ENCODE data around the gene PPP1R12B.

DNA sequence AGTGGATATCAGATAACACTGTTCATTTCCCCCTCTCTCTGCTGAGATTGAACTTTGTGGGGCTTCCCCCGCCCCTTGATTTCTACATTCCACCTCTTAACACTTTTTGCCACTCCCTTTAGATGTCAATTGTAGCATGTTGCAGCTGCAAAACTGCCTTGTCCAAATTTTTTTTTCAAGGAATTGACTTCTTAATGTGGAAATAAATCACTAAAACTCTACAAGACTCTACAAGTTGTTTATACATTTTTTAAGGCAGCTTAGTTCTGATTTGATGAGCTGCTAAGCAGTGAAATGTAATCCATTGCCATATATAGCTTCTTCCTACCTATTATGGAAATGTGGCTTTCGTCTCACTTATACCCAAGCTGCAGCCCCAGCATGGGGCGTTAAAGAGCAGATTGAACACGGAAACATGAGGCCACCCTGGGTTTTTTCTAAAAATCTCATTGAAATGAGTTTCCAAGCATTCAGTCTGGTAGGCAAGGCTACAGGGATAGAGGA lies 229.6 kb downstream of the PPP1R12B start:
- TF ChIP-seq, protein P1, sequence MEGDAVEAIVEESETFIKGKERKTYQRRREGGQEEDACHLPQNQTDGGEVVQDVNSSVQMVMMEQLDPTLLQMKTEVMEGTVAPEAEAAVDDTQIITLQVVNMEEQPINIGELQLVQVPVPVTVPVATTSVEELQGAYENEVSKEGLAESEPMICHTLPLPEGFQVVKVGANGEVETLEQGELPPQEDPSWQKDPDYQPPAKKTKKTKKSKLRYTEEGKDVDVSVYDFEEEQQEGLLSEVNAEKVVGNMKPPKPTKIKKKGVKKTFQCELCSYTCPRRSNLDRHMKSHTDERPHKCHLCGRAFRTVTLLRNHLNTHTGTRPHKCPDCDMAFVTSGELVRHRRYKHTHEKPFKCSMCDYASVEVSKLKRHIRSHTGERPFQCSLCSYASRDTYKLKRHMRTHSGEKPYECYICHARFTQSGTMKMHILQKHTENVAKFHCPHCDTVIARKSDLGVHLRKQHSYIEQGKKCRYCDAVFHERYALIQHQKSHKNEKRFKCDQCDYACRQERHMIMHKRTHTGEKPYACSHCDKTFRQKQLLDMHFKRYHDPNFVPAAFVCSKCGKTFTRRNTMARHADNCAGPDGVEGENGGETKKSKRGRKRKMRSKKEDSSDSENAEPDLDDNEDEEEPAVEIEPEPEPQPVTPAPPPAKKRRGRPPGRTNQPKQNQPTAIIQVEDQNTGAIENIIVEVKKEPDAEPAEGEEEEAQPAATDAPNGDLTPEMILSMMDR (conservative IDR thresholded peaks at IDR 0.05; ENCODE audit: low read depth in 2 of 2) = no peak
- TF ChIP-seq JUNB (IDR thresholded peaks at IDR 0.05; ENCODE audit: unreplicated experiment) = no peak
- no peak for TF ChIP-seq EZH2phosphoT487 (IDR thresholded peaks at IDR 0.05; ENCODE audit: unreplicated experiment)
- no peak for TF ChIP-seq CREB1 (CRISPR knock-in tag; IDR thresholded peaks at IDR 0.05; ENCODE audit: low read depth)
- TF ChIP-seq EZH2 (IDR thresholded peaks at IDR 0.05; ENCODE audit: low read depth, unreplicated experiment) = no peak
- TF ChIP-seq POLR2AphosphoS5 (IDR thresholded peaks at IDR 0.05; ENCODE audit: low read depth) = no peak
- no peak for TF ChIP-seq STAT1 (IDR thresholded peaks at IDR 0.05; ENCODE audit: unreplicated experiment)
- TF ChIP-seq, protein P2, sequence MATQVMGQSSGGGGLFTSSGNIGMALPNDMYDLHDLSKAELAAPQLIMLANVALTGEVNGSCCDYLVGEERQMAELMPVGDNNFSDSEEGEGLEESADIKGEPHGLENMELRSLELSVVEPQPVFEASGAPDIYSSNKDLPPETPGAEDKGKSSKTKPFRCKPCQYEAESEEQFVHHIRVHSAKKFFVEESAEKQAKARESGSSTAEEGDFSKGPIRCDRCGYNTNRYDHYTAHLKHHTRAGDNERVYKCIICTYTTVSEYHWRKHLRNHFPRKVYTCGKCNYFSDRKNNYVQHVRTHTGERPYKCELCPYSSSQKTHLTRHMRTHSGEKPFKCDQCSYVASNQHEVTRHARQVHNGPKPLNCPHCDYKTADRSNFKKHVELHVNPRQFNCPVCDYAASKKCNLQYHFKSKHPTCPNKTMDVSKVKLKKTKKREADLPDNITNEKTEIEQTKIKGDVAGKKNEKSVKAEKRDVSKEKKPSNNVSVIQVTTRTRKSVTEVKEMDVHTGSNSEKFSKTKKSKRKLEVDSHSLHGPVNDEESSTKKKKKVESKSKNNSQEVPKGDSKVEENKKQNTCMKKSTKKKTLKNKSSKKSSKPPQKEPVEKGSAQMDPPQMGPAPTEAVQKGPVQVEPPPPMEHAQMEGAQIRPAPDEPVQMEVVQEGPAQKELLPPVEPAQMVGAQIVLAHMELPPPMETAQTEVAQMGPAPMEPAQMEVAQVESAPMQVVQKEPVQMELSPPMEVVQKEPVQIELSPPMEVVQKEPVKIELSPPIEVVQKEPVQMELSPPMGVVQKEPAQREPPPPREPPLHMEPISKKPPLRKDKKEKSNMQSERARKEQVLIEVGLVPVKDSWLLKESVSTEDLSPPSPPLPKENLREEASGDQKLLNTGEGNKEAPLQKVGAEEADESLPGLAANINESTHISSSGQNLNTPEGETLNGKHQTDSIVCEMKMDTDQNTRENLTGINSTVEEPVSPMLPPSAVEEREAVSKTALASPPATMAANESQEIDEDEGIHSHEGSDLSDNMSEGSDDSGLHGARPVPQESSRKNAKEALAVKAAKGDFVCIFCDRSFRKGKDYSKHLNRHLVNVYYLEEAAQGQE (IDR thresholded peaks at IDR 0.05; ENCODE audit: unreplicated experiment) = no peak
- TF ChIP-seq, protein P3, sequence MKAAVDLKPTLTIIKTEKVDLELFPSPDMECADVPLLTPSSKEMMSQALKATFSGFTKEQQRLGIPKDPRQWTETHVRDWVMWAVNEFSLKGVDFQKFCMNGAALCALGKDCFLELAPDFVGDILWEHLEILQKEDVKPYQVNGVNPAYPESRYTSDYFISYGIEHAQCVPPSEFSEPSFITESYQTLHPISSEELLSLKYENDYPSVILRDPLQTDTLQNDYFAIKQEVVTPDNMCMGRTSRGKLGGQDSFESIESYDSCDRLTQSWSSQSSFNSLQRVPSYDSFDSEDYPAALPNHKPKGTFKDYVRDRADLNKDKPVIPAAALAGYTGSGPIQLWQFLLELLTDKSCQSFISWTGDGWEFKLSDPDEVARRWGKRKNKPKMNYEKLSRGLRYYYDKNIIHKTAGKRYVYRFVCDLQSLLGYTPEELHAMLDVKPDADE (IDR thresholded peaks at IDR 0.05) = no peak
- no peak for TF ChIP-seq NANOG (IDR thresholded peaks at IDR 0.05; ENCODE audit: borderline replicate concordance)
